Endothelial cell of umbilical vein (primary cell): Measurements from ENCODE around the gene SPRR2E.

Source experiments
- EZH2 ChIP-seq: IDR thresholded peaks from 2 replicates; pipeline ENCODE4 v1.6.1; 2012; ENCODE audit warnings: borderline replicate concordance, low read depth, mild to moderate bottlenecking, moderate library complexity, low read length, inconsistent platforms; ENCODE audit not compliant: severe bottlenecking
- JUN ChIP-seq: IDR thresholded peaks from 2 replicates; pipeline ENCODE4 v1.6.1; 2011; ENCODE audit warnings: borderline replicate concordance, low read depth; ENCODE audit not compliant: insufficient read length, insufficient read depth
- POLR2A ChIP-seq: IDR thresholded peaks from 2 replicates; pipeline ENCODE4 v1.6.1; 2012; ENCODE audit warnings: low read depth, mild to moderate bottlenecking, control low read depth, low read length
- TF ChIP-seq, protein P1 (sequence below): IDR thresholded peaks from 2 replicates; pipeline ENCODE4 v1.6.1; 2011; ENCODE audit not compliant: insufficient read depth, insufficient read length
- TF ChIP-seq, protein P2 (sequence below), 2 donors: IDR thresholded peaks; 1 replicate in 1 of 2; 2 replicates in 1 of 2; pipeline ENCODE4 v1.5.1; 2011; ENCODE audit warnings: low read length in 2 of 2, mild to moderate bottlenecking in 2 of 2, moderate library complexity in 2 of 2, control low read depth in 1 of 2, inconsistent platforms in 1 of 2, low read depth in 1 of 2; ENCODE audit not compliant: insufficient read depth in 1 of 2; ENCODE audit errors: extremely low read depth in 1 of 2

DNA sequence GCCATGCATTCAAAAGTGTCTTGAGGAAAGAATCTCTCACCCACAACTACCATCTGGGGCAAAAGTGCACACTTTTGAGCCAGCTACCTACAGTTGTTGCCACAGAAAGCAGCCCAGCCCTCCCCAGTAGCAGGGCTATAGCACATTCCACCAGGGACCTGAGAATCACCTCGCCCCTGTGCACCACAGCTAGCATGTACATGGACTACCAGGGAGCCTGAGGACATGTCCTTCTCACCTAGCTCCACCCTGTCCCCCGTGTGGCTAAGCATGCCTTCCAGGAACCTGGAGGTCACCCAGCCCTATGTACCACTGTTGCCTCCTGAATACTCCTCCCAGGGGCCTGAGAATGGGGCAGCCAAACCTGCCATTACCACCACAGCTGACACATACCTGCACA is 39.4 kb upstream of the SPRR2E start:
- no peak for TF ChIP-seq POLR2A
- TF ChIP-seq, protein P1, sequence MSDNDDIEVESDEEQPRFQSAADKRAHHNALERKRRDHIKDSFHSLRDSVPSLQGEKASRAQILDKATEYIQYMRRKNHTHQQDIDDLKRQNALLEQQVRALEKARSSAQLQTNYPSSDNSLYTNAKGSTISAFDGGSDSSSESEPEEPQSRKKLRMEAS: no peak
- TF ChIP-seq, protein P2, sequence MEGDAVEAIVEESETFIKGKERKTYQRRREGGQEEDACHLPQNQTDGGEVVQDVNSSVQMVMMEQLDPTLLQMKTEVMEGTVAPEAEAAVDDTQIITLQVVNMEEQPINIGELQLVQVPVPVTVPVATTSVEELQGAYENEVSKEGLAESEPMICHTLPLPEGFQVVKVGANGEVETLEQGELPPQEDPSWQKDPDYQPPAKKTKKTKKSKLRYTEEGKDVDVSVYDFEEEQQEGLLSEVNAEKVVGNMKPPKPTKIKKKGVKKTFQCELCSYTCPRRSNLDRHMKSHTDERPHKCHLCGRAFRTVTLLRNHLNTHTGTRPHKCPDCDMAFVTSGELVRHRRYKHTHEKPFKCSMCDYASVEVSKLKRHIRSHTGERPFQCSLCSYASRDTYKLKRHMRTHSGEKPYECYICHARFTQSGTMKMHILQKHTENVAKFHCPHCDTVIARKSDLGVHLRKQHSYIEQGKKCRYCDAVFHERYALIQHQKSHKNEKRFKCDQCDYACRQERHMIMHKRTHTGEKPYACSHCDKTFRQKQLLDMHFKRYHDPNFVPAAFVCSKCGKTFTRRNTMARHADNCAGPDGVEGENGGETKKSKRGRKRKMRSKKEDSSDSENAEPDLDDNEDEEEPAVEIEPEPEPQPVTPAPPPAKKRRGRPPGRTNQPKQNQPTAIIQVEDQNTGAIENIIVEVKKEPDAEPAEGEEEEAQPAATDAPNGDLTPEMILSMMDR (IDR thresholded peaks at IDR 0.05; ENCODE audit: extremely low read depth in 1 of 2, insufficient read depth in 1 of 2, low read depth in 1 of 2, low read length in 2 of 2): no peak
- no peak for TF ChIP-seq EZH2
- TF ChIP-seq JUN: no peak
